ENCODE results near the gene PFKP.
"Not testable (repeated sequence)": the region's sequence is repeated elsewhere in the genome, so short reads cannot be mapped to it uniquely, and the experiment has no call there.

The PFKP gene

GRCh38 chr10:3166496-3167290, 99.3 kb downstream of the PFKP start:
- DNase-seq, result no peak

GRCh38 chr10:3167611-3168330, 100.4 kb downstream of the PFKP start:
- DNase-seq, result no peak

GRCh38 chr10:3169271-3169670, 101.9 kb downstream of the PFKP start:
- DNase-seq, result no peak

- DNase-seq, result no peak
Observed at GRCh38 chr10:3169673-3170072, 102.3 kb downstream of the PFKP start.

- DNase-seq, result not testable (repeated sequence)
Observed at GRCh38 chr10:3171488-3171887, 104.1 kb downstream of the PFKP start.

GRCh38 chr10:3172081-3172445, 104.7 kb downstream of the PFKP start:
- DNase-seq, result no peak

- peak; percentile 99 for DNase-seq
Observed at GRCh38 chr10:3172446-3173170, 105.3 kb downstream of the PFKP start, which contains the start of gene PITRM1. Gene PITRM1 (minus strand): TSS chr10:3172782. CDS start chr10:3172772, 10 bp downstream.

GRCh38 chr10:3173171-3173878, 106.0 kb downstream of the PFKP start:
- no peak for DNase-seq

GRCh38 chr10:3178042-3178441, 110.7 kb downstream of the PFKP start:
- no peak for DNase-seq

- DNase-seq, result no peak
Observed at GRCh38 chr10:3179174-3179573, 111.8 kb downstream of the PFKP start.

- DNase-seq, result no peak
Observed at GRCh38 chr10:3180355-3181025, 113.1 kb downstream of the PFKP start.

- DNase-seq, result no peak
Observed at GRCh38 chr10:3185386-3185785, 118.0 kb downstream of the PFKP start.

- DNase-seq, result peak; percentile 36
Observed at GRCh38 chr10:3186368-3186767, 119.0 kb downstream of the PFKP start.
